Prostate gland (tissue), 2 donors: ENCODE measurements around the gene FAM133A. TPM values are rescaled to one million over a fixed set of nuclear protein-coding genes. Genes with fewer than 3 reads are reported as not detected.

Experiments
- DNase-seq: peaks from one replicate; pipeline ENCODE4 v3.0.0-alpha.2; 2019; ENCODE audit warnings: low spot score
- H3K27ac ChIP-seq, 2 donors: fragments of 200-600 bp; sonication (generic); 2 replicates each; pipeline ENCODE4 v1.5.1; 2017 to 2019
- H3K27me3 ChIP-seq: fragments of 200-600 bp; sonication (generic); replicated peaks from 2 replicates; pipeline ENCODE4 v1.5.1; 2019; ENCODE audit not compliant: insufficient read depth
- H3K36me3 ChIP-seq, 2 donors: fragments of 200-600 bp; sonication (generic); 1 replicate in 1 of 2; 2 replicates in 1 of 2; pipeline versions ENCODE4 v1.5.1 to v1.8.1; 2017 to 2019
- H3K4me1 ChIP-seq: fragments of 200-600 bp; sonication (generic); replicated peaks from 2 replicates; pipeline ENCODE4 v1.5.1; 2019
- H3K4me3 ChIP-seq, 2 donors: fragments of 200-600 bp; sonication (generic); 2 replicates each; pipeline ENCODE4 v1.5.1; 2017 to 2019
- H3K9me3 ChIP-seq: fragments of 200-600 bp; sonication (generic); 2 replicates; pipeline ENCODE4 v1.5.1; 2017
- CTCF ChIP-seq, 4 experiments: fragments of 200-600 bp in 2 of 4; fragments of 450-650 bp in 2 of 4; sonication (generic) in 2 of 4; IDR thresholded peaks; 1 replicate in 3 of 4; 2 replicates in 1 of 4; pipeline ENCODE4 v1.5.1; 2016 to 2019; ENCODE audit warnings: antibody characterized with exemption in 4 of 4, mild to moderate bottlenecking in 2 of 4, moderate library complexity in 2 of 4
- POLR2A ChIP-seq: fragments of 450-650 bp; IDR thresholded peaks from one replicate; pipeline ENCODE4 v1.6.1; 2016; ENCODE audit warnings: antibody characterized with exemption, mild to moderate bottlenecking
- POLR2AphosphoS5 ChIP-seq: sonication (generic); formaldehyde crosslinking; IDR thresholded peaks from one replicate; pipeline ENCODE4 v1.6.1; 2017; ENCODE audit warnings: antibody characterized with exemption
- WGBS: methylation state at CpG from one replicate; pipeline ENCODE4 v1.1.5; 2018; 5-methylcytosine and 5-hydroxymethylcytosine counted together
- intact Hi-C: fragments of 100-400 bp; cut with DNase I; formaldehyde crosslinking; loops from one replicate; pipeline ENCODE4 v1.14.2; 2022
- total RNA-seq, 2 donors: library from RNA; depleted of rRNA; stranded (reverse); fragments of >200 nt; gene quantifications; one replicate each; pipeline ENCODE4 v1.1.0, GENCODE V29; 2016

FAM133A gene
- total RNA-seq, 2 donors from 2014 or later, result 15.1 TPM; not detected in 1

- TF ChIP-seq POLR2AphosphoS5 (no peak), CTCF (IDR thresholded peaks at IDR 0.05) (no peak), POLR2A (no peak)
- H3K36me3 ChIP-seq, result no peaks in the 10 kb centered on the region
- no peak for DNase-seq
- no peak overlapping the region for H3K27ac ChIP-seq
- intact Hi-C loops, result no loop called here
- H3K9me3 ChIP-seq, result no peaks in the 10 kb centered on the region
- no peaks in the 10 kb centered on the region for H3K27me3 ChIP-seq
- no peak overlapping the region for H3K4me3 ChIP-seq
- 98% methylated on average over 6 of the region's 6 CpGs for WGBS
- H3K4me1 ChIP-seq, result no peaks in the 10 kb centered on the region
Observed at GRCh38 chrX:93695981-93696380, 22.0 kb downstream of the FAM133A start.

- WGBS, result 65% methylated on average over 2 of the region's 2 CpGs
Observed at GRCh38 chrX:93703701-93704100, 29.7 kb downstream of the FAM133A start.

GRCh38 chrX:93711076-93711475 lies 37.1 kb downstream of the FAM133A start:
- 74% methylated on average over 4 of the region's 4 CpGs for WGBS
- no peaks in the 10 kb centered on the region for H3K4me1 ChIP-seq
- no peaks in the 10 kb centered on the region for H3K9me3 ChIP-seq
- TF ChIP-seq POLR2A (no peak), POLR2AphosphoS5 (no peak), CTCF (IDR thresholded peaks at IDR 0.05) (no peak)
- H3K27me3 ChIP-seq, result no peaks in the 10 kb centered on the region
- H3K27ac ChIP-seq, result no peak overlapping the region
- H3K36me3 ChIP-seq, result no peaks in the 10 kb centered on the region
- intact Hi-C loops, result no loop called here
- H3K4me3 ChIP-seq, result no peak overlapping the region
- DNase-seq, result no peak

More at GRCh38 chrX:93703701-93704100, 29.7 kb downstream of the FAM133A start:
- TF ChIP-seq POLR2A (no peak), CTCF (IDR thresholded peaks at IDR 0.05) (no peak), POLR2AphosphoS5 (no peak)
- Histone ChIP-seq H3K4me1 (no peaks in the 10 kb centered on the region), H3K4me3 (no peak overlapping the region), H3K36me3 (no peaks in the 10 kb centered on the region), H3K27ac (no peak overlapping the region), H3K27me3 (no peaks in the 10 kb centered on the region), H3K9me3 (no peaks in the 10 kb centered on the region)
- intact Hi-C loops, result no loop called here
- DNase-seq, result no peak

- no peak overlapping the region for H3K27ac ChIP-seq
- intact Hi-C loops, result no loop called here
- no peak for TF ChIP-seq POLR2A
- TF ChIP-seq CTCF (IDR thresholded peaks at IDR 0.05), result no peak
- TF ChIP-seq POLR2AphosphoS5, result no peak
- DNase-seq, result no peak
- no peaks in the 10 kb centered on the region for H3K9me3 ChIP-seq
- no peaks in the 10 kb centered on the region for H3K27me3 ChIP-seq
- no peaks in the 10 kb centered on the region for H3K4me1 ChIP-seq
- no peak overlapping the region for H3K4me3 ChIP-seq
- no peaks in the 10 kb centered on the region for H3K36me3 ChIP-seq
Observed at GRCh38 chrX:93741811-93742210, 67.8 kb downstream of the FAM133A start.

- 85% methylated on average over 5 of the region's 5 CpGs for WGBS
- no peak for DNase-seq
- no peaks in the 10 kb centered on the region for H3K36me3 ChIP-seq
Observed at GRCh38 chrX:93760163-93760562, 86.2 kb downstream of the FAM133A start.

More at GRCh38 chrX:93760163-93760562, 86.2 kb downstream of the FAM133A start:
- H3K4me1 ChIP-seq, result no peaks in the 10 kb centered on the region
- H3K27me3 ChIP-seq, result no peaks in the 10 kb centered on the region
- TF ChIP-seq POLR2AphosphoS5 (no peak), POLR2A (no peak), CTCF (IDR thresholded peaks at IDR 0.05) (no peak)
- H3K9me3 ChIP-seq, result no peaks in the 10 kb centered on the region
- no peak overlapping the region for H3K27ac ChIP-seq
- H3K4me3 ChIP-seq, result no peak overlapping the region
- intact Hi-C loops, result no loop called here

Other genes with a start within 250 kb of the FAM133A start
- gene NAP1L3, start 628 bp upstream of the FAM133A start, total RNA-seq, result 10 to 100 TPM in 1 of 2 donors, under 1 TPM in 1; 0.55 to 48.7 TPM